ENCODE results near the gene ZNF579. TPM values are rescaled to one million over a fixed set of nuclear protein-coding genes. Genes with fewer than 3 reads are reported as not detected.

Gene ZNF579
- total and polyA plus RNA-seq, 2 donors (not counting 3 experiments of a cell fraction or from before 2014, with no cell fraction given) = 11.6 to 15.7 TPM

GRCh38 chr19:55611983-55612645 lies 31.5 kb upstream of the ZNF579 start:
- Histone ChIP-seq H2AFZ (ENCODE audit: low read depth, low read length) (no peak overlapping the region), H3K9me1 (replicated peaks; ENCODE audit: control insufficient read depth, extremely low read depth, insufficient read depth, low read length) (no peaks in the 10 kb centered on the region), H3K4me2 (ENCODE audit: insufficient read depth, low read length) (no peak overlapping the region), H3K4me3 (replicated peaks in 1 of 3; ENCODE audit: insufficient read depth in 1 of 3, low read depth in 1 of 3, low read length in 3 of 3) (no peak overlapping the region), H3K79me2 (ENCODE audit: control insufficient read depth, insufficient read depth, low read length) (peaks cover 21% of the 10 kb centered on the region), H4K20me1 (replicated peaks; ENCODE audit: control insufficient read depth, extremely low read depth, insufficient read depth, low read length) (no peaks in the 10 kb centered on the region), H3K9ac (replicated peaks; ENCODE audit: extremely low read depth, insufficient read depth, low read length) (no peak overlapping the region), H3K9me3 (replicated peaks; ENCODE audit: control insufficient read depth, insufficient read depth, low read length) (no peaks in the 10 kb centered on the region), H3K27me3 (ENCODE audit: control insufficient read depth in 2 of 2, insufficient read depth in 2 of 2, low read length in 2 of 2) (no peaks in the 10 kb centered on the region), H3K4me1 (ENCODE audit: control insufficient read depth, extremely low read depth, insufficient read depth, low read length) (no peaks in the 10 kb centered on the region), H3K36me3 (ENCODE audit: control insufficient read depth in 2 of 2, extremely low read depth in 1 of 2, insufficient read depth in 2 of 2, low read length in 2 of 2) (peaks cover 2 to 24% of the 10 kb centered on the region in 2 experiments), H3K27ac (ENCODE audit: insufficient read depth, low read depth, low read length) (no peak overlapping the region)
- ChIA-PET CTCF (interaction anchor here (1.3 kb wide), 1 partner anchor 20 kb away, joined by 4 read pairs; no protein-coding TSS in a partner anchor), POLR2A (no interaction called here)
- BruUV-seq (replicated peaks) = no TSS peak
- dilution Hi-C loops (cut with MboI; ENCODE audit: extremely low pct_ligation_motif_present, low sequenced_read_pairs) = no loop called here
- FAIRE-seq (no peak), DNase-seq (ENCODE audit: low read depth, low spot score) (no peak)
- TF ChIP-seq MYC (IDR thresholded peaks at IDR 0.05; ENCODE audit: low read depth, low read length) (no peak), GATA2 (IDR thresholded peaks at IDR 0.05; ENCODE audit: insufficient read depth, insufficient read length, low read depth, low read length) (no peak)
- intact Hi-C loops (cut with micrococcal nuclease) = no loop called here

- Histone ChIP-seq H3K9me1 (replicated peaks; ENCODE audit: control insufficient read depth, extremely low read depth, insufficient read depth, low read length) (no peaks in the 10 kb centered on the region), H3K9ac (replicated peaks; ENCODE audit: extremely low read depth, insufficient read depth, low read length) (no peak overlapping the region), H4K20me1 (replicated peaks; ENCODE audit: control insufficient read depth, extremely low read depth, insufficient read depth, low read length) (no peaks in the 10 kb centered on the region), H3K4me3 (replicated peaks in 1 of 3; ENCODE audit: insufficient read depth in 1 of 3, low read depth in 1 of 3, low read length in 3 of 3) (no peak overlapping the region), H3K4me2 (ENCODE audit: insufficient read depth, low read length) (no peak overlapping the region), H3K4me1 (ENCODE audit: control insufficient read depth, extremely low read depth, insufficient read depth, low read length) (peaks cover 6% of the 10 kb centered on the region), H3K27me3 (ENCODE audit: control insufficient read depth in 2 of 2, insufficient read depth in 2 of 2, low read length in 2 of 2) (no peaks in the 10 kb centered on the region), H3K27ac (ENCODE audit: insufficient read depth, low read depth, low read length) (no peak overlapping the region), H2AFZ (ENCODE audit: low read depth, low read length) (no peak overlapping the region), H3K9me3 (replicated peaks; ENCODE audit: control insufficient read depth, insufficient read depth, low read length) (no peaks in the 10 kb centered on the region), H3K79me2 (ENCODE audit: control insufficient read depth, insufficient read depth, low read length) (peaks cover 28% of the 10 kb centered on the region), H3K36me3 (ENCODE audit: control insufficient read depth in 2 of 2, extremely low read depth in 1 of 2, insufficient read depth in 2 of 2, low read length in 2 of 2) (peaks cover 2 to 22% of the 10 kb centered on the region in 2 experiments)
- DNase-seq (ENCODE audit: low read depth, low spot score) = no peak
- CTCF ChIA-PET = no interaction called here
- TF ChIP-seq POLR2AphosphoS5 (IDR thresholded peaks at IDR 0.05; ENCODE audit: insufficient read depth, low read depth, low read length) (no peak), MYC (IDR thresholded peaks at IDR 0.05; ENCODE audit: low read depth, low read length) (no peak), JUN (IDR thresholded peaks at IDR 0.05; ENCODE audit: borderline replicate concordance, insufficient read depth, insufficient read length, low read depth) (no peak), POLR2A (IDR thresholded peaks at IDR 0.05; ENCODE audit: low read depth, low read length) (no peak), EZH2 (IDR thresholded peaks at IDR 0.05; ENCODE audit: borderline replicate concordance, low read depth, low read length, severe bottlenecking) (no peak), FOS (IDR thresholded peaks at IDR 0.05; ENCODE audit: borderline replicate concordance, insufficient read depth, low read length) (no peak), GATA2 (IDR thresholded peaks at IDR 0.05; ENCODE audit: insufficient read depth, insufficient read length, low read depth, low read length) (no peak), MAX (IDR thresholded peaks at IDR 0.05; ENCODE audit: insufficient read depth, insufficient read length) (no peak), CTCF (IDR thresholded peaks at IDR 0.05; ENCODE audit: extremely low read depth in 1 of 2, insufficient read depth in 1 of 2, low read depth in 1 of 2, low read length in 2 of 2) (no peak)
- dilution Hi-C loops (cut with MboI; ENCODE audit: extremely low pct_ligation_motif_present, low sequenced_read_pairs) (no loop called here), intact Hi-C loops (cut with micrococcal nuclease) (no loop called here)
- BruUV-seq (replicated peaks) = no TSS peak
- POLR2A ChIA-PET = no interaction called here
- FAIRE-seq = no peak
Measured at GRCh38 chr19:55611300-55611982, 30.8 kb upstream of the ZNF579 start.
